HL-60 (cell line): ENCODE measurements around the gene HORMAD2.
A peak's percentile ranks its signal among the peaks of the same experiment; 100 is the strongest.

Experiments
- DNase-seq, 2 experiments: peaks; one replicate each; pipeline ENCODE4 v3.0.0-alpha.2; 2010 to 2020; ENCODE audit warnings: low read depth in 1 of 2, low spot score in 1 of 2
- H3K27ac ChIP-seq: fragments of 250-450 bp; sonication (Bioruptor Pico); replicated peaks from 2 replicates; pipeline ENCODE4 v1.5.1; 2020; ENCODE audit warnings: mild to moderate bottlenecking, moderate library complexity
- H3K27me3 ChIP-seq: fragments of 250-450 bp; sonication (Bioruptor Pico); 2 replicates; pipeline ENCODE4 v1.5.1; 2021; ENCODE audit warnings: mild to moderate bottlenecking, moderate library complexity; ENCODE audit not compliant: insufficient read depth, poor library complexity, severe bottlenecking
- H3K4me3 ChIP-seq: replicated peaks from 2 replicates; pipeline ENCODE4 v1.5.1; 2011; ENCODE audit warnings: mild to moderate bottlenecking, control low read depth, low read length; ENCODE audit not compliant: insufficient read depth
- GABPA ChIP-seq: IDR thresholded peaks from 2 replicates; pipeline ENCODE4 v1.6.1; 2012; ENCODE audit warnings: low read depth
- POLR2AphosphoS5 ChIP-seq: IDR thresholded peaks from 2 replicates; pipeline ENCODE4 v1.6.1; 2012; ENCODE audit warnings: low read depth
- SPI1 ChIP-seq: IDR thresholded peaks from 2 replicates; pipeline ENCODE4 v1.6.1; 2012; ENCODE audit warnings: low read depth, mild to moderate bottlenecking, borderline replicate concordance
- TF ChIP-seq, protein P1 (sequence below): IDR thresholded peaks from one replicate; pipeline ENCODE4 v1.5.1; 2011; ENCODE audit warnings: low read length, control low read depth, inconsistent platforms; ENCODE audit not compliant: insufficient read depth
- TF ChIP-seq, protein P2 (sequence below): IDR thresholded peaks from 2 replicates; pipeline ENCODE4 v1.6.1; 2012; ENCODE audit warnings: low read depth; ENCODE audit not compliant: insufficient replicate concordance

HORMAD2 gene

DNA sequence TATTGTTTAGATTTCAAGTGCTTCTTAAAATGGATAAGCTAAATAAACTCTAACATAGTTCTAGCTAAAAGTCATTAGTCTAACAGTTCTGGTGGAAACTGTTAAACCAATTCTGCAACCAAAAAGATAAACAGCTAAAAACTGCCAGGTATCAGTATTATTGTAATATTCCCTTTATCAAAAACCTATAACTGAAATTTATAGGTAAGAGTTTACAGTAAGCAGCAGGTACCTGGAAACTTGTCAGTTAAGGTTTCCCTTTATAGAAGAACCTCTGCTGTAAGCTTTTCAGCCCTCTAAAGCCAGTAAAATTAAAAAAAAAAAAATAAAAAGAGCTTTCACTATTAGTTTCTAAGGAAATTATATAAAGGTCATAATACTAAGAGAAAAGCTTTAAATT lies 105.3 kb downstream of the HORMAD2 start:
- Histone ChIP-seq H3K27me3 (no peaks in the 10 kb centered on the region), H3K27ac (no peak overlapping the region), H3K4me3 (no peak overlapping the region)
- TF ChIP-seq SPI1 (no peak), POLR2AphosphoS5 (no peak), GABPA (no peak)
- TF ChIP-seq, protein P1, sequence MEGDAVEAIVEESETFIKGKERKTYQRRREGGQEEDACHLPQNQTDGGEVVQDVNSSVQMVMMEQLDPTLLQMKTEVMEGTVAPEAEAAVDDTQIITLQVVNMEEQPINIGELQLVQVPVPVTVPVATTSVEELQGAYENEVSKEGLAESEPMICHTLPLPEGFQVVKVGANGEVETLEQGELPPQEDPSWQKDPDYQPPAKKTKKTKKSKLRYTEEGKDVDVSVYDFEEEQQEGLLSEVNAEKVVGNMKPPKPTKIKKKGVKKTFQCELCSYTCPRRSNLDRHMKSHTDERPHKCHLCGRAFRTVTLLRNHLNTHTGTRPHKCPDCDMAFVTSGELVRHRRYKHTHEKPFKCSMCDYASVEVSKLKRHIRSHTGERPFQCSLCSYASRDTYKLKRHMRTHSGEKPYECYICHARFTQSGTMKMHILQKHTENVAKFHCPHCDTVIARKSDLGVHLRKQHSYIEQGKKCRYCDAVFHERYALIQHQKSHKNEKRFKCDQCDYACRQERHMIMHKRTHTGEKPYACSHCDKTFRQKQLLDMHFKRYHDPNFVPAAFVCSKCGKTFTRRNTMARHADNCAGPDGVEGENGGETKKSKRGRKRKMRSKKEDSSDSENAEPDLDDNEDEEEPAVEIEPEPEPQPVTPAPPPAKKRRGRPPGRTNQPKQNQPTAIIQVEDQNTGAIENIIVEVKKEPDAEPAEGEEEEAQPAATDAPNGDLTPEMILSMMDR, result no peak
- TF ChIP-seq, protein P2, sequence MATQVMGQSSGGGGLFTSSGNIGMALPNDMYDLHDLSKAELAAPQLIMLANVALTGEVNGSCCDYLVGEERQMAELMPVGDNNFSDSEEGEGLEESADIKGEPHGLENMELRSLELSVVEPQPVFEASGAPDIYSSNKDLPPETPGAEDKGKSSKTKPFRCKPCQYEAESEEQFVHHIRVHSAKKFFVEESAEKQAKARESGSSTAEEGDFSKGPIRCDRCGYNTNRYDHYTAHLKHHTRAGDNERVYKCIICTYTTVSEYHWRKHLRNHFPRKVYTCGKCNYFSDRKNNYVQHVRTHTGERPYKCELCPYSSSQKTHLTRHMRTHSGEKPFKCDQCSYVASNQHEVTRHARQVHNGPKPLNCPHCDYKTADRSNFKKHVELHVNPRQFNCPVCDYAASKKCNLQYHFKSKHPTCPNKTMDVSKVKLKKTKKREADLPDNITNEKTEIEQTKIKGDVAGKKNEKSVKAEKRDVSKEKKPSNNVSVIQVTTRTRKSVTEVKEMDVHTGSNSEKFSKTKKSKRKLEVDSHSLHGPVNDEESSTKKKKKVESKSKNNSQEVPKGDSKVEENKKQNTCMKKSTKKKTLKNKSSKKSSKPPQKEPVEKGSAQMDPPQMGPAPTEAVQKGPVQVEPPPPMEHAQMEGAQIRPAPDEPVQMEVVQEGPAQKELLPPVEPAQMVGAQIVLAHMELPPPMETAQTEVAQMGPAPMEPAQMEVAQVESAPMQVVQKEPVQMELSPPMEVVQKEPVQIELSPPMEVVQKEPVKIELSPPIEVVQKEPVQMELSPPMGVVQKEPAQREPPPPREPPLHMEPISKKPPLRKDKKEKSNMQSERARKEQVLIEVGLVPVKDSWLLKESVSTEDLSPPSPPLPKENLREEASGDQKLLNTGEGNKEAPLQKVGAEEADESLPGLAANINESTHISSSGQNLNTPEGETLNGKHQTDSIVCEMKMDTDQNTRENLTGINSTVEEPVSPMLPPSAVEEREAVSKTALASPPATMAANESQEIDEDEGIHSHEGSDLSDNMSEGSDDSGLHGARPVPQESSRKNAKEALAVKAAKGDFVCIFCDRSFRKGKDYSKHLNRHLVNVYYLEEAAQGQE, result no peak
- no peak for DNase-seq

DNA sequence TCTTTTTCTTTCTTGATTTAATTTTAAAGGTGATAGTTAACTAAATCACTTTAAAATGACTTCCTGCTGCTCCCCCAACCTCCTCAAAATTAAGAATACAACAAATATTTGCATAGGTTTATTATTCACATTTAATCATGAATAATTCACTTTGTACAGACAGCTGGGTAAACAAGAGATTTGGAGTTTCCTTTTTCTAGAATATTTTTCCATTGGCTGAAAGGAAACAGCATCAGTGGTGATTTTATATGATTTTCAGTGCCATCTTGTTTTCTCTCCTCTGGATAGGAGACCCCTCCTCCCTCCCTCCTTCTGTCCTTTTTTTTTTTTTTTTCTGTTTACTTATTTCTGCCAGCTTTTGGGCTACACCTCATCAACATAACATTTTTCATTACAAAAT lies 105.8 kb downstream of the HORMAD2 start:
- TF ChIP-seq POLR2AphosphoS5 (no peak), GABPA (no peak), SPI1 (no peak)
- TF ChIP-seq, protein P2, result no peak
- TF ChIP-seq, protein P1, result no peak
- DNase-seq, result no peak
- H3K27me3 ChIP-seq, result no peaks in the 10 kb centered on the region
- H3K27ac ChIP-seq, result no peak overlapping the region
- H3K4me3 ChIP-seq, result no peak overlapping the region

DNA sequence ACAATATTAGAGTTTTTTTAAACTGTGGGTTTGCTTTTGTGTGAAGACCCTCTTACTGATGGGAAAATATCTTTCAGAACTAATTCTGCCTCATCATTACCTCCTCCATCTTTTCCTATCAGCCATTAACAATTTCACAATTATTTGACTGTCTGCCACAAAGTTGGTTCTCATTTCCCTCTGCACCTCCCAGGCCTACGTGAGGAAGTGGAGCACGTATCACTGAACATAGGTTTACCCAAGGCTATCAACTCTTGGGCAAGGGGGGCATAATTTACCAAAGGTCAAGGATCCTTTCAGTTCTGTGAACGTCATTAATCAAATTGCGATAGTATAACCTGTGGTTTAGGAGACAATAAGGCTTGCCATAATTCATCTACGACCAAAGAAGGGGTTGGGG lies 106.2 kb downstream of the HORMAD2 start:
- Histone ChIP-seq H3K4me3 (no peak overlapping the region), H3K27ac (no peak overlapping the region), H3K27me3 (no peaks in the 10 kb centered on the region)
- TF ChIP-seq SPI1 (peak; percentile 69), GABPA (no peak)
- TF ChIP-seq, protein P1, result no peak
- DNase-seq, result peak; percentile 35 to 51

DNA sequence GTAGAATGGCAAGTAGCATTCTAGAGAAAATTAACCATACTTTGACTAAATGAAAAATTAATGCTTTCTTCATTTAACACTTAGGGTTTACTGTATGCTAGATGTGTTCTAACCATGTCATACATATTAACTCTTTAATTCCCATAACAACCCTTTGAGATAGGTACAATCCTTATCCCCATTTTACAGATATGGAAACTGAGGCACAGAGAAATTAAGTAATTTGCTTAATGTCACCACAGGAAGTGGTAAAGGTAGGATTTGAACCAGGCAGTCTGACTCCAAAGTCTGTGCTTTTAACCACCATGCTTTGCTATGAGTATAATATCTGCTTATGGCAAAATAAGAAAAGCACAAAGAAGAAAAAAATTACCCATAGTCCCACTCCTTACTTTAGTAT lies 106.8 kb downstream of the HORMAD2 start:
- no peaks in the 10 kb centered on the region for H3K27me3 ChIP-seq
- DNase-seq, result no peak
- TF ChIP-seq, protein P2, result no peak
- TF ChIP-seq GABPA (no peak), POLR2AphosphoS5 (no peak), SPI1 (no peak)
- TF ChIP-seq, protein P1, result no peak

More for the DNA sequence above, 106.8 kb downstream of the HORMAD2 start:
- no peak overlapping the region for H3K4me3 ChIP-seq
- no peak overlapping the region for H3K27ac ChIP-seq
